GM19193 (cell line): ENCODE data around the gene SARDH.
A peak's percentile ranks its signal among the peaks of the same experiment; 100 is the strongest.

Source experiments
- POLR2A ChIP-seq: IDR thresholded peaks from 4 replicates; pipeline ENCODE4 v1.6.1; 2011; ENCODE audit not compliant: insufficient read depth, insufficient read length; ENCODE audit errors: extremely low read depth

SARDH gene, protein sequence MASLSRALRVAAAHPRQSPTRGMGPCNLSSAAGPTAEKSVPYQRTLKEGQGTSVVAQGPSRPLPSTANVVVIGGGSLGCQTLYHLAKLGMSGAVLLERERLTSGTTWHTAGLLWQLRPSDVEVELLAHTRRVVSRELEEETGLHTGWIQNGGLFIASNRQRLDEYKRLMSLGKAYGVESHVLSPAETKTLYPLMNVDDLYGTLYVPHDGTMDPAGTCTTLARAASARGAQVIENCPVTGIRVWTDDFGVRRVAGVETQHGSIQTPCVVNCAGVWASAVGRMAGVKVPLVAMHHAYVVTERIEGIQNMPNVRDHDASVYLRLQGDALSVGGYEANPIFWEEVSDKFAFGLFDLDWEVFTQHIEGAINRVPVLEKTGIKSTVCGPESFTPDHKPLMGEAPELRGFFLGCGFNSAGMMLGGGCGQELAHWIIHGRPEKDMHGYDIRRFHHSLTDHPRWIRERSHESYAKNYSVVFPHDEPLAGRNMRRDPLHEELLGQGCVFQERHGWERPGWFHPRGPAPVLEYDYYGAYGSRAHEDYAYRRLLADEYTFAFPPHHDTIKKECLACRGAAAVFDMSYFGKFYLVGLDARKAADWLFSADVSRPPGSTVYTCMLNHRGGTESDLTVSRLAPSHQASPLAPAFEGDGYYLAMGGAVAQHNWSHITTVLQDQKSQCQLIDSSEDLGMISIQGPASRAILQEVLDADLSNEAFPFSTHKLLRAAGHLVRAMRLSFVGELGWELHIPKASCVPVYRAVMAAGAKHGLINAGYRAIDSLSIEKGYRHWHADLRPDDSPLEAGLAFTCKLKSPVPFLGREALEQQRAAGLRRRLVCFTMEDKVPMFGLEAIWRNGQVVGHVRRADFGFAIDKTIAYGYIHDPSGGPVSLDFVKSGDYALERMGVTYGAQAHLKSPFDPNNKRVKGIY

DNA sequence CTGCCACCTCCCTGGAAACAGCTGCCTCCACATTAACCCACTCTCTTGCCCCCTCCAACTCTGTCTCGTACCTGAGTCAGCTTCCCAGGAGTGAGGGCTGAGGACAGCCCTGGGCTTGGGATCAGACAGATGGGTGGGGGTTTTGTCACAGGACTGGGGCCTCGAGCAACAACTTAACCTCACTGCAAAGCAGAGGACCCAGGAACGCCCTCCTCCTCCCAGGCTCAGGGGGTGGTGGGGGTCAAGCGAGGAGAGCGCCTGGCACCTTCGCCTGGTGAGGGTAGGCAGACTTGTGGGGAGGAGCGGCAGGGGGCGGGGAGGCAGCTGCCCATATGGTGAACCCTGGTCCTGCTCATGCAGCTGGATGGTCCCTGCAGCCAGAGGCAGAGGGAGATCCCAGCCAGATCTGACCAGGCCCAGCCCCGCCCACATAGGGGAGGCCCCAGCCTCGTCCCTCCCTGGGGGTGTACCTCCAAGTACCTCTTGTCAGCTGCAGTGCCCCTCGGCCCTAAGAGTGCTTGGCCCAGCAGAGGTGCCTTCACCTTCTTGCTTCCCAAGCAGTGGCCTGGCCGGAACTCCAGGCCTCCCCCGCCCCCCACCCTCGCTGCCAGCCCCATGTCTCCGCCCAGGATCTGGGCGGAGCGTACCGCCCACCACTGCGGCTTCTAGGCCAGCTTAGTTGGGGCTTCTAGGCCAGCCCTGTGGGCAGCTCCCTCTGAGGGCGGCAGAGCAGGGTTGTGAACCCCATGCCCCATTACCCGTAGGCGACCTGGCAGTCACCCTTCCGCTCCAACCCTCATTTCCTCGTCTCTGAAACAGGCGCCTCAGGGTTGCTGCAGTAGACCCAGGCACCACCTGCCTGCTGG, at the start of gene SARDH:
SARDH (minus strand) TSS at position 579 of the 866 bp plus-strand sequence. CDS start 4,179 bp downstream, outside the sequence.
- TF ChIP-seq POLR2A = no peak

DNA sequence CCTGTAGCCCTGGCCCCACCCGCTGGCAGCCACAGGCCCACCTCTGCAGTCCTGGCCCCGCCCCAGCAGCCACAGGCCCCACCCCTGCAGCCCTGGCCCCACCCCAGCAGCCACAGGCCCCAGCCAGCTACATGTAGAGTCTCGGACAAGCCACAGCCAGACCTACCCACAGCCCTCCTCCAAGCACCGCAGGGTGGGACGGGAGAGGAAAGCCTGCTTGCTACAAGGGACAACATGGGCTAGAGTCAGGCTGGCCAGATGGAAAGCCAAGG, 49.5 kb upstream of the SARDH start:
- TF ChIP-seq POLR2A = no peak

DNA sequence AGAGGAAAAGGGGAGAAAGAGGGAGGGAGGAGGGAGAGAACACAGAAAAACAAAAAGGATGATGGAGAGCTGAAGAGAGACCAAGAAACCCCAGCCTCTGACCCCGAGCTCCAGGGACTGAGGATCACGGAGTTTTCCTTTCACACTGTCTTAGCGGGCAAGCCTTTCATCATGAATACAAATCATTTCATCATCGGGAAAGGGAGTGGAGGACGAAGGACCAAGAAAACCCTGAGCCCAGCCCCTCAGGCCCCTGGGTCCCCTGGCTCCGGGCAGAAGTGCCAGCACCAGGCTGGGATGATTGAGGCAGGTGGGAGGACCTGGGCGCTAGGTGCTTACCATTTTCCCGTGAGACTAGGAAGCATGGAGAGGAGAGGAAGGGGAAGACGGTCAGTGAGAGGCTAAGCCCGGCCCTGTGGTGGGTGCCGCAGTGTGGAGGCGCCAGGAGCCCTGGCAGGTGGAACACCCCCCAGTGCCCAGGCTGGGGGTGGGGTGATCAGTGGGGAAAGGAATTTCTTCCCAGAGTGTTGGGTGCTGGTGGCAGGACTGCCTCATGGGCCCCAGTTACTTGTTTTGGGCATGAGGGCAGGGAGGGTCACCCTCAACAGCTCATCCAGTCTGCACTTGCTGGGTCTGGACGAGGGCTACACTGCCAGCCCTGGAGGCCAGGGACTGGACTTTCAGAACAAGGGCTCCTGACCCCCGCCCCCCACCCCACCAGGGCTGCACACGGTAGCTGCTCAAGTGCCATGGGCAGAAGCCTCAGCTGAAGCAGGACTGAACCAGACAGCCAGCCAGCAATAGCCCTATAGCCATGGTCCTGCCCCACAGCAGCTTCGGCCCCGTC, 49.0 kb upstream of the SARDH start:
- TF ChIP-seq POLR2A = peak; percentile 50

DNA sequence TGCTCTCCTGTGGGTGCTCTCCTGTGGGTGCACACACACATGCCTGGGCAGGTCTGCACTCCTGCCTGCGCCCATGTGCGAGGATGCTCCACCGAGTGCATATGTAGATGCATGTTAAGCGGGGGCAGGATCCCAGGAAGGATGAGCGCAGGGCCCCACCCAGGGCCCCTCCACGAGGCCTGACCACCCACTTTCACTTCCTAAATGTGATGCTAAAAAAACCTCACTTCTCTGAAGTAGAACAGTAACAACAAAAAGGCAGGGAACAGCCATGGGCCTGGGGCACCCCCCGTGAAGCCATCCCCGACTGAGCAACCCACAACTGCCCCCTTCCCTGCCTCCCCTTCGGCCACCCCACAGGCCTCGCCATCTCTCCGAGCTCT, 48.2 kb upstream of the SARDH start:
- TF ChIP-seq POLR2A = no peak

DNA sequence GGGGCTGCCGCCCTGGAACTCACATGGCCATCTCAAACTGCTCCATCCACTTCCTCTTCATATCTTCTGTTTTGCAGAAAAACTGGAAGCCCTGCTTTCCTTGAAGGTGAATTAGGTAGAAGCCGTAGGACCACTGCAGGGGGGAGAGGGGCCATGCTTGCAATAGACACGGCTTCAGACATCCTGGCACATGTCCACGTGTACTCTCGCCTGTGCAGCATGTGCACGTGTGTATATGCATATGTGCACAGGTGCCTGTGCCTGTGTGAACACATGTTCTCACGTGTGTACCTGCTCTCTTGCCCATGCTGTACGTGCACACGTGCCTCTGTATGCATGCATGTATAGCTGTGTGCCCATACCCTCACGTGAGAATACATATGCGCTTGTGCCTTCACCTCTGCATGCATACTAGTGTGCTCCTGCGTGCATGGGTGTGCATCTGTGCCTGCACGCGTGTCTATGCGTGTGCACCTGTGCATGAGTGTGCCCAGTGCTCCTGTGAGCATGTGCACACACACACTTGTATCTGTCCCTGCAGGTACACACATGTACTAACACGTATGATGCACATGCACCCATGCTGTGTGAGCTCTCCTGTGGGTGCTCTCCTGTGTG, 47.7 kb upstream of the SARDH start:
- TF ChIP-seq POLR2A = no peak

DNA sequence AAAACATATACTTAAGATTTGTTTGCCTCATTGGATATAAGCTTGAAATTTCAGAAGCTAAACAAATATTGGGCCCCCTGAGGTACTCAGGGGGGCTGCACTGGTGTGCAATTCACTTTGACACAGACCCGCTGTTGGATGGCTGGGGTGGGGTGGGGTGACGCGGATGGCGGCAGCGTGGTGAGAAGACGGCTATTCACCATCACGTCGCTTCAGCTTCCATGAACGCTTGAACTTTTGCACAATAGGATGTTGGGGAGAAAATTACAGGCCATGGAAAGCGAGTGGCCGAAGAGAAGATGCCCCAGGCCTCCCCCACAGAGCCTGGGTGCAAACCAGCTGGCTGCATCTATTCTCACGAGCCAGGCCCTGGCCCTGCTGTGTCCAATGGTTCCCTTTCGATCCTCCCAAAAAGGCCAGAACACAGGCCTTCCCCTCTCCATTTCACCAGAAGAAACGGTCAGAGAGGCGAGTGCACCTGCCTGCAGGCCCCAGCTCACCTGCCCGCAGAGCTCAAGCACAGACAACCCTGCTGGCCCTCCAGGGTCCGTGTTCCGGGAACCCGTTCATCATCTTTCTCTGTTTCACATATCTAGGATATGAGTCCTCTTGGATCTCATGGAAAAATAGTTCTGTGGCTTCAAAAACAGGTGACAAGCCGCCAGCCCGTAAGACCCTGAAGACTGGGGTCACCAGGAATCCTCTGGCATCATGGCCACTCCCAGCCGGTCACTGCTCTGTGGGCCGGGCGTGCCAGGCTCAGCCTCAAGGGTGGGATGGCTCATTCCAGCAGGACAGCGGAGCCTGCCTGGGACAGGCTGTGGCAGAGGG, 46.8 kb upstream of the SARDH start:
- TF ChIP-seq POLR2A = no peak

DNA sequence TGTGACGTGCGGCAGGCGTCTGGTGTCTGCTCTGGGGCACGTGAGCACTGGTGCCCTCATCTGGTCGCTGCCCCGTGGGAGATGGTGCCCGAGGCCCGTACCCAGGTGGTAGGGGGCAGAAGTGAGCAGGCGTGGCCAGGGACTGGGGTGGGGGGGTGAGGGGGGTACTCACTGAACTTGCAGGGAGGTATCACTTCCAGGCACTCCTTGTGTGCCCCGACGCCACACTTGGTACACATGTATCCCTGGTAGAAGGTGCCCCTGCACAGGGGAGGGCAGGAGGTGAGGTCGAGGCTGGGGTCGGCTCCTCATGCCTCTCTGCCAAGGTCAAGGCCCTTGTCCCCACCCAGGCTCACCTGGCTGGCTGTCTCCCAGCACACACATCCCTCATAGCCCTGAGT, 45.2 kb upstream of the SARDH start:
- no peak for TF ChIP-seq POLR2A

DNA sequence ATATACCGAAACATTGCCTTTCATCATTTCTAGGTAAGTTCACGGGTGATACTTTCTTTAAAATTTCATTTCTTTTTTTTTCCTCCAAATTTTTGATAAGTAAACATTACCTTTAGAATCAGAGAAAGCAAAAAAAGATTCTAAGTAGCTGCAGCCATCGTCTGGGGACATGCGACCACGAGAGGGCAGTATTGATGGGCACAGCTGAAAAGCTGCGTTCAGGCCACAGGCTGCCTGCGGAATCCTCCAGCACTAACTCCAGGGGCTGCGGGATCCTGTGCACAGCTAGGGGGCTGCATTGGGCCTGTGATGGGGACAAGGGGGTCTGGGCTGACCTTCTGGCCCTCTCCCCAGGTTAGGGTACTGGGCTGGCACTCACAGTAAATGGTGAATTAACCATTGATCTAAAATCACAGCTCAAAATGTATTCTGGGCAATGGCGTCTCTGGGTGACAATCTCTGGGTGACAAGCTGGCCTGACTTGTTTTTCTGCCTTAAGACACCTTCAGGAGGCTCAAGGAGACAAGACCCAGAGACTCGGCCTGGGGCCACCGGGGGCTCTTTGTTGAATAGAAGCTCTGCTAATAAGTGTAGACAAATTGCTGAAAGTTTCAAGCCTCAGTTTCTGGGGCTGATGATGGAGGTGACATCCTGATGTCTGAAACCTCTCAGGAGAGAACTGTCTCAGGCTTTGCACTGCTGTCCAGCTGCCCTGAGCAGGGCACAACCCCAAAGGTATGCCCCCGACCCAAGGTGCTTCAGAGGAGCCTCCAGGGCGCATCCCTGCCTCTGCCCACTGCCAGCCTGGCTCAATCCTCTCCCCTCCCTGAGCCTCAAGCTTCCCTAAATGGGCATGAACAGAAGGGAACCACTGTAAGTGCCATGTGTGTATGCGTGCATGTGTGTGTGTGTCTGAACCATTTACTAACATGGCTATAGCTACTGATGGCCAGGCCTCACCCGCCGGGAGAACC, 44.3 kb upstream of the SARDH start:
- no peak for TF ChIP-seq POLR2A

DNA sequence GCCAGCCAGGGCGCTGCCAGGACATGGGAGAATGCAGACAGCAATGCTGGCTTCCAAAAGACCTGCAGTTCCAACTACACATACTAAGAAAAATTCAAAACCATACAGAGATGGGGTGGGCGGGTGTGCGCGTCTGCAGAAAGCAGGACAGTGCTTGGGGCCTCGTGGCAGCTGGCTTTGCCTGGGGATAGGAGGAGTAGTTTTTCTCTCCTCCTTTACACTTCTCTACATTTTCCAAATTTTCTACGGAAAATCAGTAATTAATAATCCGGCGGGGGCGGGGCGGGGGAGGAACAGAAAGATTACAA, 43.6 kb upstream of the SARDH start:
- TF ChIP-seq POLR2A = no peak

DNA sequence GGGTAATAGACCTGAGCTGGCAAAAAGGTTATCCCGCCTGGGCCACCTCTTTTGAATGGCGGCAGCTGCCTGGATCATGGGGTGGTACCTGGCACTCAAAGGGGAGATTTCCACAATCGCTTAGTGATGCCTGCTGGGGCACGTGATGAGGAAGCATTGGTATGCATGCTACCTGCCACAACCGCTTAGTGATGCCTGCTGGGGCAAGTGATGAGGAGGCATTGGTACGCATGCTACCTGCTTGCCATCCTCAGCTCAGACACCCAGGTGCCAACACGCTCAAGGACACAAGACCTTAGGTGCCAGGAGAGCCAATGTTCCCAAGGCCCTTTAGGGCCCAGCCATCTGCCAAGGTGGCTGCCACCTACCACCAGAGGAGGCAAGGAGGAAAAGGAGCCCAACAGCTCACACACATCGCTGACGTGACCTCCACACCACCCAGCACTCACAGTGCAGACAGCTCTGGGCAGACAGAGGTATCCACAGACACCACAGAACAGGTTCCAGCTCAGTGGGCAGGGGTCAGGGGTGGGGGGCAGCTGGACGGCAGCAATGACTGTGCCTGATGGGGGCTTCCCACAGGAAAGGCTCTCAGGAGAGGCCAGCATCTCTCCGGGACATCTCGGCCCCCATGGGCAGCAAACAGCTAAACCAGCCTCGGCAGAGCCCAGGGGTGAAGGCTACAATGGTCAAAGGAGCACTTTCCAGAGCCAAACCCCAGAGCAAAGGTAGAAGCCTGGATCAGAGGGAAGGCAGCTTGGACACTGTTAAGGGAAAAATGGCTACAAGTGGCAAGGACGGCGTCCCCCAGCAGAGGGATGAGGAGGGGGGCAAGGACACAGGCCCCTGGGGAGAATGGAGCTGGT, 43.0 kb upstream of the SARDH start:
- no peak for TF ChIP-seq POLR2A

DNA sequence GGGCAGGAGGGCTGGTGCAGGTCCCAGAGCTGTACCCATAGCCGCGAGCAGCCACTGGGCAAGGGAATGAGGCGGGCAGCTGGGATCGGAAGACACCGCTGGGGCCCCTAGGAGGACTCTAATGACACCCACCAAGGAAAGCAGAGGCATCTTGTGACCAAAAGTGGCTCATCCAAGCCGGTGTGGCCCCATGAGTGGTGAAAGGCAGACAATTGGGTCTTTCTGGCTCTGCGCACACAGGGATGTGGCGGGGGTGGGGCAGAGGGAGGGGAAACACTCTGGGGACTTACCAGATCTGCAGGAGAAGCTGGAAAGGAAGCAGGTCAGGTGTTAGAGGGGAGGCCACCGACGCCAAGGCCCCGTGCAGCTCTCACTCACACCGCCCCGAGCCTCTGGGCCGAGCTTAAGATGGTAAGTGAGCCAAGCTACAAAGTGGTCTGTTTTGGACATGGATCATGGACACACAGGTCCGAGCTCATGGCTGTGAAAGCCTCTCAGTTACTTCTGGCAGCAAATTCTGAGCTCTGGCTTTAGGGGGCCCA, 42.3 kb upstream of the SARDH start:
- TF ChIP-seq POLR2A = no peak
